GM13977 (cell line): ENCODE measurements around the gene TECPR1.

Experiments
- DNase-seq: peaks from one replicate; pipeline ENCODE4 v3.0.0; 2012; ENCODE audit warnings: low spot score
- CTCF ChIP-seq: IDR thresholded peaks from 2 replicates; pipeline ENCODE4 v1.5.1; 2012; ENCODE audit warnings: mild to moderate bottlenecking, control low read depth; ENCODE audit not compliant: insufficient read depth; ENCODE audit errors: extremely low read depth, missing control alignments
- in situ Hi-C: fragments of 300-500 bp; cut with MboI; formaldehyde crosslinking; loops from one replicate; pipeline ENCODE4 v1.12.0; 2022; ENCODE audit warnings: low sequenced_read_pairs, low pct_unique_long_range_greater_than_20kb, mixed read lengths, inconsistent platforms; ENCODE audit not compliant: unreplicated experiment

The TECPR1 gene

GRCh38 chr7:98235901-98236300 lies 16.1 kb downstream of the TECPR1 start:
- no peak for DNase-seq
- no peak for TF ChIP-seq CTCF
- in situ Hi-C loops, result no loop called here

DNA sequence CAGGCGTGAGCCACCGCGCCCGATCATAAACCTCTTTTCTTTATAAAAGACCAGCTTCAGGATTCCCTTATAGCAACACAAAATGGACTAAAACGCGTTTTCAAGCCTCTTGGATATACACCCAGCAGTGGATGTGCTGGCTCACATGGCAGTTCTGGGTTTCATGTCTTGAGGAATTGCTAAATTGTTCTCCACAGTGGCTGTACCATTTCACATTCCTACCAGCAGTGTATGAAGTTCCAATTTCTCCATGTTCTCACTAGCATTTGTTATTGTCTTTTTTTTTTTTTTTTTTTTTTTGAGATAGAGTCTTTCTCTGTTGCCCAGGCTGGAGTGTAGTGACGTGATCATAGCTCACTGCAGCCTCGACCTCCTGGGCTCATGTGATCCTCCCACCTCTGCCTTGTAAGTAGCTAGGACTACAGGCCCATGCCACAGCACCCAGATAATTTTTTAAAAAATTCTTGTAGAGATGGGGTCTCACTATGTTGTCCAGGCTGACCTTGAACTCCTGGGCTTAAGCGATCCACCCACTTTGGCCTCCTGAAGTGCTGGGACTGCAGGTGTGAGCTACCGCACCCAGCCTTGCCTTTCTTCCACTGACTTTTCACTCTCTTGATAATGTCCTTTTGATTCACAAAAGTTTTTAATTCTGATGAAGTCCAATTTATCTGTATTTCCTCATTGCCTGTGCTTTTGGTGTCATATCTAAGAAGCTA lies 17.4 kb downstream of the TECPR1 start:
- TF ChIP-seq CTCF, result no peak
- in situ Hi-C loops, result no loop called here
- DNase-seq, result no peak

DNA sequence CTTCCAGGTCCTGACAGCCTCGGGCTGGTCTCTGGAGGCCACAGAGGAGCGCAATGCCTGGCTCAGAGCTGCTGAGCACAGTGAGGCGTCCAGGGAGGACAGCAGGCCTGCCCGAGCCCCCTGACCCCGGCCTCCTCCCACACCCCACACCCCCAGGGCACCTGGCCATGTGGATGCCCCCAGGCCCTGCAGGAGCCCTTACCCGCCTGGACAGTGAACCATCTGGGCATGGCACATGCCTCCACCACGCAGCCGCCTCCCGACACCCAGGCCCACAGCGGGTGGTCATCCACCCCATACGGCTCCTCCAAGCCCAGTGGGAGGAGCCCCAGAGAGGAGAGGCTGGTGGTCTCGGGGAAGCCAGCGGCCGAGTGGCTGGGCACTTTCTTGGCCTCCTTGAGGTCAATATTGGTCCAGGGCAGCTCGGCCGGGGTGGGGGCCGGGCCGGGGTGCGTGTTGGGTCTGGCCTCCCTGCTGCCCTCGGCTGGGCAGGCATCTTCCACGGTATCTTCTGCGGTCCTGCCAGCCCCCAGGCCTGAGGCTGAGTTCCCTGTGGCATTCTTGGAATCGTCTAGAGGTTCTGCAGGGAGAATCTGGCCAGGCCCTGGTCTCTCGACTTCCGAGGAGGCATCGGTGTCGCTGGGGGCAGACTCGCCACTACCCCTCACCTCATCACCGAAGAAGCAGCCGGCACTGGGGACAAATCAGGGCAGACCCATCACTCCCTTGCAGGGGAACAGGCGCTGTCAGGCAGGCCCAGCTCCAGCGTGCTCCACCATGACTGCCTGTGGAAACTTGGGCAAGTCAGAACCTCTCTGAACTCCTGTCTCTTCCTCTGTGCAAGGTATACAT lies 18.6 kb downstream of the TECPR1 start:
- DNase-seq, result no peak
- no peak for TF ChIP-seq CTCF
- in situ Hi-C loops, result no loop called here

DNA sequence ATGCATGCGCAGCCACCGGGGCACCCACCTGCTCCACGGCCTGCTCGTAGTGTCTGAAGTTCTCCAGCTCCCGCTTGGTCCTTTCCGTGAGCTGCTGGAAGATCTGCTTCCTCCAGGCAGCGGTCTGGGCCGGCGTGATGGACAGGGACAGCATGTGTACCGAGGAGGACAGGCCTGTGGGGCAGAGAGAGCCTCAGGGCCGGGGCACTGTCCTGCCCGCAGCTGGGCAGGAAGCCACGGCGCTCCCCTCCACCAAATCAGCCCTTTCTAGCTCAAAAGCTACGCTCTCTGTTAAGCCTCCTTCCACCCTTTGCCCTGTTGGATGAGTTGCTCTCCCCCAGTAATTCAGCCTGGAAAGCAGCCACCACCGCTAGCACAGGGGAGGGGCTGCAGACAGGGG lies 19.2 kb downstream of the TECPR1 start:
- DNase-seq, result no peak
- TF ChIP-seq CTCF, result no peak
- in situ Hi-C loops, result no loop called here

- no peak for TF ChIP-seq CTCF
- in situ Hi-C loops, result no loop called here
- DNase-seq, result no peak
Measured at GRCh38 chr7:98232263-98232585, 19.8 kb downstream of the TECPR1 start.

DNA sequence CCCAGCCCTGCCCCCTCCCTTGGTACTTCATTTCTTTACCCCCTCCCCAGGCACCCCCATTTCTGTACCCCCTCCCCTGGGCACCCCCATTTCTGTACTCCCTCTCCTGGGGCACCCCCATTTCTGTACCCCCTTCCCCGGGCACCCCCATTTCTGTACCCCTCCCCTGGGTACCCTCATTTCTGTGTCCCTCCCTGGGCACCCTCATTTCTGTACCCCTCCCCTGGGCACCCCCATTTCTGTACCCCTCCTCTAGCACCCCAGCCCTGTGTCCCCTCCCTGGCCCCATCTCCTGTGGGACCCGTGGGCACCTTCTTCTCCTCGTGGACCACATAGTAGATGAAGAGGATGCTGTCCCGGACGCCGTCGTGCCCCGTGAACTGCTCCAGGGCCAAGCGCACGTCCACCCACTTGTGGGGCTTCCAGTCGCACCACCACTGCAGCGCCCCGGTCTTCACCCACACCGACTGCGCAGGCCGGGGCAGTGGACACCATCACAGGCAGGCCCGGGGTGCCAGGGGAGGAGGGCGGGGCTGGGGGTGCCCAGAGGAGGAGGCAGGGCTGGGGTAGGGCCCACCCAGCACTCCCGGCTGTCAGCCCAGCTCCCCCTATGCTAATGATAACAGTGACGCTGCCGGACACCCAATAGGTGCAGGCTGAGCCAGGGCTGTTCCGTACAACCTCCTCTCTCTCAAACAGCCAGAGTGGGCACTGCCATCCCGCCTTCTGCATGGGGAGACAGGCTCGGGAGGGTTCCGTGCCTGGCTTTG lies 20.4 kb downstream of the TECPR1 start:
- in situ Hi-C loops, result no loop called here
- no peak for TF ChIP-seq CTCF
- no peak for DNase-seq
